ENCODE results near the gene NR4A2.

The NR4A2 gene

DNA sequence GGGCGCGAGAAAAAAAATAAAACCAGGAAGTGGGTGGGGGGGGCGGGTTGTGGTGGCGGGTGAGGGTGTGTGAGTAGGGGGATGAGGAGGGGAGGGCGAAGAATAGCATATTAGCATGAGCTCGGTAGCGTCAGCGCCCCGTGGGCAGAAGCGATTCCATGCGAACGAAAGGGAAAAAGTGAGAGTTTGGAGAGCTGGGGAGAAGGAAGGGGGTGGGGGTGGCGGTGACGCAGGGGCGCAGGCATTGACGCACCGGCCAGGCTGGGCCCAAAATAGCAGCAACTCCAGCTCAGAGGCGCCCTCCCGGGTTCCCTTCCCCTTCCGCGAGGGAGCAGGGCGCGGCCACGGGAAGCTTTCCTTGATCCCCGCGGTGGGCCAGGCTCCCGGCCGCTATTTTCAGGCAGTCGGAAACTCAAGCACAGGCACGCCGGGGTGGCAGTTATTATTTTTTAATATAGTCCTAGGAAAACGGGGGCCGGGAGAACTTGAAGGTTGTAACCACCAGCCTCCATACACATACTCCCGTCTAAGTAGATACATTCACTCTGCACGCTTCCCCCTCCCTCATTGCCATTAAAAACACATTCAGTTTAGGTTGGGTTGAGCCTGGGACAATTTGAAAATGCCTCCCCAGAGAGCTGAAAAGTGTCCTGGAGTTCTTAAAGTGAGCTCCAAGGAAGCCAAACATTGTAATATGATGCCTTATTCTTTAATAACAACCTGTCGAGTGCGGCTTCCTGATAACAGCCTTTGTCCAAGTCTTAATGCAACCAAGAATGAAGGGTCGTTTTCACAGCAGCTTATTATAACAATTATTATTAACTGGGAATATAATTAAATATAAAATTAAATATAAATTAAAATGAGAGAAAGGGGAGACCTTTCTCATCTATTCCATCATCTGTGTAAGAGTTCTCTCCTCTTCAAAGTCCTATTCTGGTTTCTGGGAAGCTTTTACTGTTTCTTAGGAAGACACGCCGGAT, 2.3 kb upstream of the NR4A2 start (continued):
- TF ChIP-seq, protein P1, sequence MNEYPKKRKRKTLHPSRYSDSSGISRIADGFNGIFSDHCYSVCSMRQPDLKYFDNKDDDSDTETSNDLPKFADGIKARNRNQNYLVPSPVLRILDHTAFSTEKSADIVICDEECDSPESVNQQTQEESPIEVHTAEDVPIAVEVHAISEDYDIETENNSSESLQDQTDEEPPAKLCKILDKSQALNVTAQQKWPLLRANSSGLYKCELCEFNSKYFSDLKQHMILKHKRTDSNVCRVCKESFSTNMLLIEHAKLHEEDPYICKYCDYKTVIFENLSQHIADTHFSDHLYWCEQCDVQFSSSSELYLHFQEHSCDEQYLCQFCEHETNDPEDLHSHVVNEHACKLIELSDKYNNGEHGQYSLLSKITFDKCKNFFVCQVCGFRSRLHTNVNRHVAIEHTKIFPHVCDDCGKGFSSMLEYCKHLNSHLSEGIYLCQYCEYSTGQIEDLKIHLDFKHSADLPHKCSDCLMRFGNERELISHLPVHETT (tag by site-specific recombination; IDR thresholded peaks at IDR 0.05): no peak
- TF ChIP-seq ZBTB21 (tag by site-specific recombination; IDR thresholded peaks at IDR 0.05): peak; percentile 89
- peak; percentile 24; the same call in 1 of the 2 replicates for TF ChIP-seq ZNF140 (tag by site-specific recombination; IDR thresholded peaks at IDR 0.05)
- TF ChIP-seq ZNF596 (tag by site-specific recombination; IDR thresholded peaks at IDR 0.05): no peak
- no peak for TF ChIP-seq ZNF747 (tag by site-specific recombination; IDR thresholded peaks at IDR 0.05)
- TF ChIP-seq ZNF138 (tag by site-specific recombination; IDR thresholded peaks at IDR 0.05; ENCODE audit: borderline replicate concordance): no peak
- TF ChIP-seq GLIS1 (tag by site-specific recombination; IDR thresholded peaks at IDR 0.05): peak; percentile 82
- peak; percentile 75 for TF ChIP-seq ZXDB (tag by site-specific recombination; IDR thresholded peaks at IDR 0.05)
- no peak for TF ChIP-seq ZNF610 (tag by site-specific recombination; IDR thresholded peaks at IDR 0.05; ENCODE audit: borderline replicate concordance)
- TF ChIP-seq YY1 (tag by site-specific recombination; IDR thresholded peaks at IDR 0.05): no peak
- peak; percentile 24 for TF ChIP-seq SCRT2 (tag by site-specific recombination; IDR thresholded peaks at IDR 0.05)
- TF ChIP-seq, protein P2, sequence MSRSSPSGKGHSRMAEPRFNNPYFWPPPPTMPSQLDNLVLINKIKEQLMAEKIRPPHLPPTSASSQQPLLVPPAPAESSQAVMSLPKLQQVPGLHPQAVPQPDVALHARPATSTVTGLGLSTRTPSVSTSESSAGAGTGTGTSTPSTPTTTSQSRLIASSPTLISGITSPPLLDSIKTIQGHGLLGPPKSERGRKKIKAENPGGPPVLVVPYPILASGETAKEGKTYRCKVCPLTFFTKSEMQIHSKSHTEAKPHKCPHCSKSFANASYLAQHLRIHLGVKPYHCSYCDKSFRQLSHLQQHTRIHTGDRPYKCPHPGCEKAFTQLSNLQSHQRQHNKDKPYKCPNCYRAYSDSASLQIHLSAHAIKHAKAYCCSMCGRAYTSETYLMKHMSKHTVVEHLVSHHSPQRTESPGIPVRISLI (tag by site-specific recombination; IDR thresholded peaks at IDR 0.05): 0 out of 2 replicates have a peak, but pooled peaks have one; percentile 45
- TF ChIP-seq RBAK (tag by site-specific recombination; IDR thresholded peaks at IDR 0.05): no peak
- TF ChIP-seq ZNF157 (tag by site-specific recombination; IDR thresholded peaks at IDR 0.05): no peak
- TF ChIP-seq ZSCAN30 (tag by site-specific recombination; IDR thresholded peaks at IDR 0.05): no peak
- TF ChIP-seq, protein P3, sequence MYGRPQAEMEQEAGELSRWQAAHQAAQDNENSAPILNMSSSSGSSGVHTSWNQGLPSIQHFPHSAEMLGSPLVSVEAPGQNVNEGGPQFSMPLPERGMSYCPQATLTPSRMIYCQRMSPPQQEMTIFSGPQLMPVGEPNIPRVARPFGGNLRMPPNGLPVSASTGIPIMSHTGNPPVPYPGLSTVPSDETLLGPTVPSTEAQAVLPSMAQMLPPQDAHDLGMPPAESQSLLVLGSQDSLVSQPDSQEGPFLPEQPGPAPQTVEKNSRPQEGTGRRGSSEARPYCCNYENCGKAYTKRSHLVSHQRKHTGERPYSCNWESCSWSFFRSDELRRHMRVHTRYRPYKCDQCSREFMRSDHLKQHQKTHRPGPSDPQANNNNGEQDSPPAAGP (tag by site-specific recombination; IDR thresholded peaks at IDR 0.05): peak; percentile 73
- peak; percentile 56; the same call in 1 of the 2 replicates for TF ChIP-seq ZNF600 (tag by site-specific recombination; IDR thresholded peaks at IDR 0.05)
- TF ChIP-seq ZNF501 (tag by site-specific recombination; IDR thresholded peaks at IDR 0.05): 0 out of 2 replicates have a peak, but pooled peaks have one; percentile 27
- TF ChIP-seq, protein P4, sequence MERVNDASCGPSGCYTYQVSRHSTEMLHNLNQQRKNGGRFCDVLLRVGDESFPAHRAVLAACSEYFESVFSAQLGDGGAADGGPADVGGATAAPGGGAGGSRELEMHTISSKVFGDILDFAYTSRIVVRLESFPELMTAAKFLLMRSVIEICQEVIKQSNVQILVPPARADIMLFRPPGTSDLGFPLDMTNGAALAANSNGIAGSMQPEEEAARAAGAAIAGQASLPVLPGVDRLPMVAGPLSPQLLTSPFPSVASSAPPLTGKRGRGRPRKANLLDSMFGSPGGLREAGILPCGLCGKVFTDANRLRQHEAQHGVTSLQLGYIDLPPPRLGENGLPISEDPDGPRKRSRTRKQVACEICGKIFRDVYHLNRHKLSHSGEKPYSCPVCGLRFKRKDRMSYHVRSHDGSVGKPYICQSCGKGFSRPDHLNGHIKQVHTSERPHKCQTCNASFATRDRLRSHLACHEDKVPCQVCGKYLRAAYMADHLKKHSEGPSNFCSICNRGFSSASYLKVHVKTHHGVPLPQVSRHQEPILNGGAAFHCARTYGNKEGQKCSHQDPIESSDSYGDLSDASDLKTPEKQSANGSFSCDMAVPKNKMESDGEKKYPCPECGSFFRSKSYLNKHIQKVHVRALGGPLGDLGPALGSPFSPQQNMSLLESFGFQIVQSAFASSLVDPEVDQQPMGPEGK (tag by site-specific recombination; IDR thresholded peaks at IDR 0.05): peak; percentile 93
- no peak for TF ChIP-seq YY2 (tag by site-specific recombination; IDR thresholded peaks at IDR 0.05)
- TF ChIP-seq ZNF629 (tag by site-specific recombination; IDR thresholded peaks at IDR 0.05): peak; percentile 95
- TF ChIP-seq ZNF529 (tag by site-specific recombination; IDR thresholded peaks at IDR 0.05; ENCODE audit: insufficient replicate concordance): no peak
- no peak for TF ChIP-seq ZNF776 (tag by site-specific recombination; IDR thresholded peaks at IDR 0.05; ENCODE audit: borderline replicate concordance)
- peak; percentile 83 for TF ChIP-seq ZNF341 (tag by site-specific recombination; IDR thresholded peaks at IDR 0.05; ENCODE audit: low read depth)
- no peak for TF ChIP-seq SCRT1 (tag by site-specific recombination; IDR thresholded peaks at IDR 0.05; ENCODE audit: borderline replicate concordance)
- no peak for TF ChIP-seq ZNF416 (tag by site-specific recombination; IDR thresholded peaks at IDR 0.05)
- TF ChIP-seq ZSCAN16 (tag by site-specific recombination; IDR thresholded peaks at IDR 0.05): no peak
- peak; percentile 7; the same call in 1 of the 2 replicates for TF ChIP-seq KLF1 (tag by site-specific recombination; IDR thresholded peaks at IDR 0.05)
- TF ChIP-seq ZNF366 (tag by site-specific recombination; conservative IDR thresholded peaks at IDR 0.05): peak; percentile 44
- TF ChIP-seq, protein P5, sequence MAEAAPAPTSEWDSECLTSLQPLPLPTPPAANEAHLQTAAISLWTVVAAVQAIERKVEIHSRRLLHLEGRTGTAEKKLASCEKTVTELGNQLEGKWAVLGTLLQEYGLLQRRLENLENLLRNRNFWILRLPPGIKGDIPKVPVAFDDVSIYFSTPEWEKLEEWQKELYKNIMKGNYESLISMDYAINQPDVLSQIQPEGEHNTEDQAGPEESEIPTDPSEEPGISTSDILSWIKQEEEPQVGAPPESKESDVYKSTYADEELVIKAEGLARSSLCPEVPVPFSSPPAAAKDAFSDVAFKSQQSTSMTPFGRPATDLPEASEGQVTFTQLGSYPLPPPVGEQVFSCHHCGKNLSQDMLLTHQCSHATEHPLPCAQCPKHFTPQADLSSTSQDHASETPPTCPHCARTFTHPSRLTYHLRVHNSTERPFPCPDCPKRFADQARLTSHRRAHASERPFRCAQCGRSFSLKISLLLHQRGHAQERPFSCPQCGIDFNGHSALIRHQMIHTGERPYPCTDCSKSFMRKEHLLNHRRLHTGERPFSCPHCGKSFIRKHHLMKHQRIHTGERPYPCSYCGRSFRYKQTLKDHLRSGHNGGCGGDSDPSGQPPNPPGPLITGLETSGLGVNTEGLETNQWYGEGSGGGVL (tag by site-specific recombination; IDR thresholded peaks at IDR 0.05): peak; percentile 88
